Activated T-cell treated with anti-CD3 and anti-CD28 coated beads, Interleukin-2, amount 50 U/mL, for 72 hours (primary cell): ENCODE results near the gene GRIP1. TPM values are rescaled to one million over a fixed set of nuclear protein-coding genes. Genes with fewer than 3 reads are reported as not detected.

Experiments
- ATAC-seq, 2 donors: fragments of 150-1000 bp; cut with Tn5 transposase; replicated peaks in 1 of 2; 2 replicates each; pipeline ENCODE4 v1.10.0; 2021; ENCODE audit warnings: moderate library complexity in 2 of 2, mild to moderate bottlenecking in 1 of 2
- DNase-seq, 2 donors: peaks; one replicate each; pipeline ENCODE4 v3.0.0; 2021 to 2022; ENCODE audit warnings: mixed read lengths in 1 of 2
- H3K27ac Mint-ChIP-seq: one replicate; pipeline ENCODE4 v1.8.0; 2022; ENCODE audit warnings: mild to moderate bottlenecking, moderate library complexity, mixed read lengths
- H3K27me3 Mint-ChIP-seq: one replicate; pipeline ENCODE4 v1.8.0; 2022; ENCODE audit warnings: low read depth, mixed read lengths
- H3K36me3 Mint-ChIP-seq, 2 donors: one replicate each; pipeline ENCODE4 v1.8.0; 2022; ENCODE audit warnings: mixed read lengths in 2 of 2, mild to moderate bottlenecking in 1 of 2; ENCODE audit not compliant: insufficient read depth in 2 of 2
- H3K4me1 Mint-ChIP-seq: one replicate; pipeline ENCODE4 v1.8.0; 2022; ENCODE audit warnings: low read depth, mixed read lengths
- H3K4me3 Mint-ChIP-seq, 2 donors: one replicate each; pipeline ENCODE4 v1.8.0; 2022; ENCODE audit warnings: mild to moderate bottlenecking in 2 of 2, mixed read lengths in 2 of 2, moderate library complexity in 2 of 2
- H3K9me3 Mint-ChIP-seq, 2 donors: one replicate each; pipeline ENCODE4 v1.8.0; 2022; ENCODE audit warnings: mixed read lengths in 2 of 2
- total RNA-seq, 2 donors: library from RNA; stranded (reverse); gene quantifications; one replicate each; pipeline ENCODE4 v1.2.3, GENCODE V29; 2022

Gene GRIP1, protein sequence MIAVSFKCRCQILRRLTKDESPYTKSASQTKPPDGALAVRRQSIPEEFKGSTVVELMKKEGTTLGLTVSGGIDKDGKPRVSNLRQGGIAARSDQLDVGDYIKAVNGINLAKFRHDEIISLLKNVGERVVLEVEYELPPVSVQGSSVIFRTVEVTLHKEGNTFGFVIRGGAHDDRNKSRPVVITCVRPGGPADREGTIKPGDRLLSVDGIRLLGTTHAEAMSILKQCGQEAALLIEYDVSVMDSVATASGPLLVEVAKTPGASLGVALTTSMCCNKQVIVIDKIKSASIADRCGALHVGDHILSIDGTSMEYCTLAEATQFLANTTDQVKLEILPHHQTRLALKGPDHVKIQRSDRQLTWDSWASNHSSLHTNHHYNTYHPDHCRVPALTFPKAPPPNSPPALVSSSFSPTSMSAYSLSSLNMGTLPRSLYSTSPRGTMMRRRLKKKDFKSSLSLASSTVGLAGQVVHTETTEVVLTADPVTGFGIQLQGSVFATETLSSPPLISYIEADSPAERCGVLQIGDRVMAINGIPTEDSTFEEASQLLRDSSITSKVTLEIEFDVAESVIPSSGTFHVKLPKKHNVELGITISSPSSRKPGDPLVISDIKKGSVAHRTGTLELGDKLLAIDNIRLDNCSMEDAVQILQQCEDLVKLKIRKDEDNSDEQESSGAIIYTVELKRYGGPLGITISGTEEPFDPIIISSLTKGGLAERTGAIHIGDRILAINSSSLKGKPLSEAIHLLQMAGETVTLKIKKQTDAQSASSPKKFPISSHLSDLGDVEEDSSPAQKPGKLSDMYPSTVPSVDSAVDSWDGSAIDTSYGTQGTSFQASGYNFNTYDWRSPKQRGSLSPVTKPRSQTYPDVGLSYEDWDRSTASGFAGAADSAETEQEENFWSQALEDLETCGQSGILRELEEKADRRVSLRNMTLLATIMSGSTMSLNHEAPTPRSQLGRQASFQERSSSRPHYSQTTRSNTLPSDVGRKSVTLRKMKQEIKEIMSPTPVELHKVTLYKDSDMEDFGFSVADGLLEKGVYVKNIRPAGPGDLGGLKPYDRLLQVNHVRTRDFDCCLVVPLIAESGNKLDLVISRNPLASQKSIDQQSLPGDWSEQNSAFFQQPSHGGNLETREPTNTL
- total RNA-seq = 1 to 10 TPM in 1 of 2 donors, under 1 TPM in 1; 0.44 to 2.3 TPM

DNA sequence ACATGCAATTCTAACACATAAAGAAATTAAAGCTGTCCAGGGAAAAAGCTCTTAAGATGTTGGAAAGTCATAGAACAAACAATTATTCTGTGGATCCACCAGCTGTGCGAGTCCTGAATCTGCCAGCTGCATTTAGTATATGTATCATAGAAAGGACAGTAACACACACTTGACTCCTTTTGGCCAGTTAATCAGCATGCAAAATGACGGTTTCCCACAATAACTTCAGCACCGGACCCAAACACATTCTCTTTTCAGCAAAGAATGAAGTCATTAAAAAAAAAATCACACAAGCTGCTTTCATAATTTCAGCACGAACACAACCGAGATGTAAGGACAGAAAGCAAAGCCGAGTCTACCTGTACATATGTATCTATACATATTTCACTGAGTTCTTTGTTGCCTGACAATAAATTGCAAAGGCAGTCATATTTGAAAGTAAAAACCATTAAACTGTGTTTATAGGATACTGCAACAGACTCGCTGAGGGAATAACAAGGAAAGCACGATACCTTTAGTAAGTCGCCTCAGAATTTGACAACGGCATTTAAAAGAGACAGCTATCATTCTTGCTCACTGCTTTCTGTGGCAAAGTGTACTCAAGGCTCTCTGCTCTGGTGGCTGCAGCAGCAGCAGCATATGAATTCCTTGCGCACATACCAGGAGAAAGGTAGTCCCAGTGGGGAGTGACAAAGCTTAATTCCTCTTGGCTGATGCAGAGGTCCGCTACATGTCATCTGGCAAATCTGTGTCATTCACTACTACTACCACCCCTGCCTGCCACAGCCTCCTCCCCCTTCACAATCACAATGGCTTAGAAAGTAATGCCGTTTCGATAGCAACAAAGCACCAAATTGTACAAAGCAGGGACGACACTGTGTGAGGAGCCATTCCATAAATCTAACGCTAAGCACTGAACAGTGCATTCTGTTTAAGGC, at the start of gene GRIP1:
Gene GRIP1 (minus strand): TSS at position 739 of the 938 bp plus-strand sequence. CDS start 172 bp downstream, at position 567.
- peaks cover 25% of the 10 kb centered on the region for H3K27me3 Mint-ChIP-seq
- H3K27ac Mint-ChIP-seq = peak within 1 kb of the TSS; percentile 29
- DNase-seq = no peak
- H3K9me3 Mint-ChIP-seq = peaks cover 0 to 2% of the 10 kb centered on the region in 2 donors
- no peaks in the 10 kb centered on the region for H3K36me3 Mint-ChIP-seq
- H3K4me3 Mint-ChIP-seq = no peak within 1 kb of the TSS
- H3K4me1 Mint-ChIP-seq = no peaks in the 10 kb centered on the region
- no peak for ATAC-seq

DNA sequence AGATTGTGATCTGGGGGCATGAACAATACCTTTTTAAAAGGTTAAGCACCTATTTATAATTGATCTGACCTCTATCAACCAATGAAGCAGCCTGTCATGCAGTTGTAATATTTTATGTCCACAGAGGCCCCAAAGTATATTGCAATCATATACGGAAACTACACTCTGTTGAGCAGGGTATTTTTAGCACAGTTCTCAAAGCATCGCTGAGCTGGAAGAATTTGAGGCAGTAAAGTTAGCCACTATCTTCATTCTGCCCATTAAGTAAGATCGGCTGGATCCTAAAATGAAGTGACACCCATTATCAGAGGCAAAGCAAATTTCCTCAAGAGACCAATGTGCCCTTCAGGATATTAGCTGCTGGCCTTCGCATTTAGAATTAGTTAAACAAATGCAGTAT, 47.7 kb upstream of the GRIP1 start:
- DNase-seq (no peak), ATAC-seq (no peak)
- no peaks in the 10 kb centered on the region for H3K27me3 Mint-ChIP-seq
- H3K4me3 Mint-ChIP-seq = no peak overlapping the region
- H3K9me3 Mint-ChIP-seq = no peaks in the 10 kb centered on the region
- no peaks in the 10 kb centered on the region for H3K36me3 Mint-ChIP-seq
- no peaks in the 10 kb centered on the region for H3K4me1 Mint-ChIP-seq
- H3K27ac Mint-ChIP-seq = no peak overlapping the region

DNA sequence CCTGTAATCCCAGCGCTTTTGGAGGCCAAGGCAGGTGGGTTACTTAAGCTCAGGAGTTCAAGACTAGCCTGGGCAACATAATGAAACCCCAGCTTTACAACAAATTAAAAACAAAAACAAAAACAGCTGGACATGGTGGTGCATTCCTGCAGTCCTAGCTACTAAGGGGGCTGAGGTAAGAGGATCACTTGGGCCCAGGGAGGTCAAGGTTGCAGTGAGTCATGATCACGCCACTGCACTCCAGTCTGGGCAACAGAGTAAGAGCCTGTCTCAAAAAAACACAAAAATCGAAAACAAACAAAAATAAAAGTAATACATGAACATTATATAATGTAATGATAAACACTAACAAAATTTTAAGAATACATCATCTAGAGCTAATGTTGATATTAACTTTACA, 46.2 kb upstream of the GRIP1 start:
- Mint-ChIP-seq H3K27ac (no peak overlapping the region), H3K9me3 (no peaks in the 10 kb centered on the region), H3K4me1 (no peaks in the 10 kb centered on the region), H3K4me3 (no peak overlapping the region), H3K36me3 (no peaks in the 10 kb centered on the region), H3K27me3 (no peaks in the 10 kb centered on the region)
- no peak for ATAC-seq
- no peak for DNase-seq

GRCh38 chr12:66724616-66725015, 45.7 kb upstream of the GRIP1 start:
- Mint-ChIP-seq H3K9me3 (no peaks in the 10 kb centered on the region), H3K4me3 (no peak overlapping the region), H3K36me3 (no peaks in the 10 kb centered on the region), H3K4me1 (no peaks in the 10 kb centered on the region), H3K27ac (no peak overlapping the region), H3K27me3 (no peaks in the 10 kb centered on the region)
- ATAC-seq = no peak
- no peak for DNase-seq

- no peak overlapping the region for H3K4me3 Mint-ChIP-seq
- H3K36me3 Mint-ChIP-seq = no peaks in the 10 kb centered on the region
- ATAC-seq (no peak), DNase-seq (no peak)
- H3K4me1 Mint-ChIP-seq = no peaks in the 10 kb centered on the region
- no peak overlapping the region for H3K27ac Mint-ChIP-seq
- H3K27me3 Mint-ChIP-seq = no peaks in the 10 kb centered on the region
- no peaks in the 10 kb centered on the region for H3K9me3 Mint-ChIP-seq
These were observed 45.1 kb upstream of the GRIP1 start for GRCh38 chr12:66724026-66724425.

GRCh38 chr12:66719862-66720261, 41.0 kb upstream of the GRIP1 start:
- peaks cover under 1% of the 10 kb centered on the region in 2 donors for H3K36me3 Mint-ChIP-seq
- H3K27ac Mint-ChIP-seq = no peak overlapping the region
- ATAC-seq = no peak
- H3K27me3 Mint-ChIP-seq = no peaks in the 10 kb centered on the region
- no peak for DNase-seq
- peaks cover 16% of the 10 kb centered on the region for H3K4me1 Mint-ChIP-seq
- H3K4me3 Mint-ChIP-seq = no peak overlapping the region
- H3K9me3 Mint-ChIP-seq = peaks cover 0 to 1% of the 10 kb centered on the region in 2 donors

- no peak overlapping the region for H3K4me3 Mint-ChIP-seq
- H3K9me3 Mint-ChIP-seq = peaks cover 0 to 5% of the 10 kb centered on the region in 2 donors
- ATAC-seq (no peak), DNase-seq (no peak)
- no peaks in the 10 kb centered on the region for H3K27me3 Mint-ChIP-seq
- peaks cover 34% of the 10 kb centered on the region for H3K4me1 Mint-ChIP-seq
- H3K36me3 Mint-ChIP-seq = peaks cover 2 to 6% of the 10 kb centered on the region in 2 donors
- H3K27ac Mint-ChIP-seq = no peak overlapping the region
These were observed 38.3 kb upstream of the GRIP1 start for GRCh38 chr12:66717036-66717673.

GRCh38 chr12:66716522-66716921, 37.6 kb upstream of the GRIP1 start:
- no peak overlapping the region for H3K4me3 Mint-ChIP-seq
- peaks cover 2 to 6% of the 10 kb centered on the region in 2 donors for H3K36me3 Mint-ChIP-seq
- H3K4me1 Mint-ChIP-seq = peaks cover 34% of the 10 kb centered on the region
- ATAC-seq = no peak
- peaks cover 0 to 5% of the 10 kb centered on the region in 2 donors for H3K9me3 Mint-ChIP-seq
- no peaks in the 10 kb centered on the region for H3K27me3 Mint-ChIP-seq
- peak in 1 of 2 donors; percentile 4 for DNase-seq
- no peak overlapping the region for H3K27ac Mint-ChIP-seq

- Mint-ChIP-seq H3K9me3 (peaks cover 0 to 5% of the 10 kb centered on the region in 2 donors), H3K4me3 (peak overlapping the region; percentile 19 to 58), H3K27ac (no peak overlapping the region), H3K36me3 (peaks cover 2 to 6% of the 10 kb centered on the region in 2 donors), H3K4me1 (peaks cover 37% of the 10 kb centered on the region), H3K27me3 (no peaks in the 10 kb centered on the region)
- ATAC-seq (no peak), DNase-seq (no peak)
These were observed 35.8 kb upstream of the GRIP1 start for GRCh38 chr12:66714709-66715108.

DNA sequence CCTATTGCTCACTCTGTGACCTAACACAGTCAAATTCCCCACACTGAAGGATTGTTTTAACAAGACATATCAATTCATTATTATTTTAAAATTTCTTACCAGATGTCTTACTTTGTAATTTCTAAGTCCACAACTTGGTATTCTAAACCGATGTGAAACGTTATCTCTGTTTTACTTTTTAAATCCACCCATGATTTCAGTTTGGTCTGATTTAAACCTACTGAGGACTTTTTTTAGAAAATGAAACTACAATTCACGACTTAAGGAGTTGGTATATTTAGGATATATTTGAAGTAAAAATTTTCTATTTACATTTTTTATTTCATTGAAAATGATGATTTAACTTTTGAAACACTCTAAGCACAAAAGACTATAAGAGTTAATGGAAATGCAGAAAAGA, 35.1 kb upstream of the GRIP1 start:
- Mint-ChIP-seq H3K27ac (no peak overlapping the region), H3K27me3 (no peaks in the 10 kb centered on the region), H3K9me3 (peaks cover 0 to 5% of the 10 kb centered on the region in 2 donors), H3K4me3 (peak overlapping the region; percentile 19 to 45), H3K36me3 (peaks cover 2 to 6% of the 10 kb centered on the region in 2 donors), H3K4me1 (peaks cover 44% of the 10 kb centered on the region)
- no peak for ATAC-seq
- no peak for DNase-seq

DNA sequence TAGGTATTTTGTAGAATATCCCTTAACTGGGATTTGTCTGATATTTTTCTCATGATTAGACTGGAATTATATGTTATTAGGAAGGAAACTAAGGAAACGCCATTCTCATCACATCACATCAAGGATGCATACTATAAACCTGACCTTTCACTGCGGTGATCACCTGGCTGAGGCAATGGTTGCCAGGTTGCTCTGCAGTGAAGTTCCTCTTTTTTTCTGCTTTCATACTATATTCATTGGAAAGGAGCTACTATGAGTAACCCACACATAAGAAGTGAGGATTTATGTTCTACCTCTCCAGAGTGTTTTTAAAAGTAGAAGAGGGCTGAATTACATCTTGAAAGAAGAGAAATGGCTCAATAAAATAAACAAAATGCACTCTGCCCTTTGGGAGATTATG, 31.0 kb upstream of the GRIP1 start:
- peaks cover 2 to 5% of the 10 kb centered on the region in 2 donors for H3K36me3 Mint-ChIP-seq
- no peak overlapping the region for H3K4me3 Mint-ChIP-seq
- DNase-seq = no peak
- no peaks in the 10 kb centered on the region for H3K27me3 Mint-ChIP-seq
- H3K4me1 Mint-ChIP-seq = peaks cover 33% of the 10 kb centered on the region
- no peak overlapping the region for H3K27ac Mint-ChIP-seq
- H3K9me3 Mint-ChIP-seq = peaks cover 0 to 4% of the 10 kb centered on the region in 2 donors
- ATAC-seq = no peak

DNA sequence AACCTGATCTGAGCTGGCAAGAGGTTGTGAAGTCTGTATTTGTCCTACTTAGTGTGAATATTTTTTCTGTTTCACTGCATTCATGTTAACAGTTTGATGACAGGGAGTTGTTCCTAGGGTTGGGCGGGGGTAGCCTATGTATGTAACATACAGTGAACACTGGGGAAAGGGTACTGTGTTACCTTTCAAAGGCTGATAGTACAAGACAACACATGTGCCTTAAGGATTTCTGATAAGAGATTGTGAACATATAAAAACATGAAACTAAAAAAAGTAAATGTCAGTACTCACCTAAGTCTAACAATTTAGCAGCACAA, 30.5 kb upstream of the GRIP1 start:
- no peak for ATAC-seq

More for the DNA sequence above, 30.5 kb upstream of the GRIP1 start:
- Mint-ChIP-seq H3K4me1 (peaks cover 28% of the 10 kb centered on the region), H3K9me3 (no peaks in the 10 kb centered on the region), H3K36me3 (peaks cover 0 to under 1% of the 10 kb centered on the region in 2 donors), H3K27me3 (no peaks in the 10 kb centered on the region), H3K27ac (no peak overlapping the region), H3K4me3 (peak overlapping the region; percentile 6 to 14)
- no peak for DNase-seq
